Colonic mucosa (tissue), 4 donors: ENCODE results near the gene CTDSP1. TPM values are rescaled to one million over a fixed set of nuclear protein-coding genes. Genes with fewer than 3 reads are reported as not detected.

ENCODE experiments used
- DNase-seq: peaks from one replicate; pipeline ENCODE4 v3.0.0-alpha.2; 2020
- H3K27ac ChIP-seq: fragments of 200-600 bp; one replicate; pipeline ENCODE4 v1.8.0; 2021
- H3K27me3 ChIP-seq: fragments of 200-600 bp; one replicate; pipeline ENCODE4 v1.8.0; 2021
- H3K36me3 ChIP-seq: fragments of 200-600 bp; one replicate; pipeline ENCODE4 v1.8.0; 2021
- H3K4me1 ChIP-seq: fragments of 200-600 bp; one replicate; pipeline ENCODE4 v1.8.0; 2021; ENCODE audit warnings: mild to moderate bottlenecking
- H3K4me3 ChIP-seq: fragments of 200-600 bp; one replicate; pipeline ENCODE4 v1.8.0; 2021
- H3K9ac ChIP-seq, 2 donors: one replicate each; pipeline ENCODE4 v1.7.0; 2013; ENCODE audit warnings: control low read depth in 2 of 2, low read depth in 2 of 2, low read length in 2 of 2
- H3K9me3 ChIP-seq: fragments of 200-600 bp; one replicate; pipeline ENCODE4 v1.8.0; 2021
- intact Hi-C: fragments of 100-400 bp; cut with DNase I; formaldehyde crosslinking; loops from one replicate; pipeline ENCODE4 v1.14.1; 2022
- microRNA-seq: library from miRNA; unstranded; fragments of <30 nt; microRNA quantifications from one replicate; pipeline ENCODE4, GENCODE V29; 2019
- total RNA-seq, 2 donors: library from RNA; stranded (reverse); fragmentation: NEBNext Ultra II Directional in 1 of 2; extraction: Animal tissue kit (Norgen Biotek cat#: 25700) in 1 of 2; gene quantifications; one replicate each; pipeline ENCODE4 v1.2.1, GENCODE V29; 2021
- TF ChIP-seq, protein P1 (sequence below): fragments of 200-600 bp; IDR thresholded peaks from one replicate; pipeline ENCODE4 v1.8.0; 2022; ENCODE audit warnings: antibody characterized with exemption, mild to moderate bottlenecking
- donor health status: healthy.
- donor health status: DM: no; HTN: no; CAD: no.
- donor health status: DM: no; HTN: no; CAD: no.

Gene CTDSP1
- total RNA-seq, 2 donors from 2014 or later: 137 to 150 TPM

DNA sequence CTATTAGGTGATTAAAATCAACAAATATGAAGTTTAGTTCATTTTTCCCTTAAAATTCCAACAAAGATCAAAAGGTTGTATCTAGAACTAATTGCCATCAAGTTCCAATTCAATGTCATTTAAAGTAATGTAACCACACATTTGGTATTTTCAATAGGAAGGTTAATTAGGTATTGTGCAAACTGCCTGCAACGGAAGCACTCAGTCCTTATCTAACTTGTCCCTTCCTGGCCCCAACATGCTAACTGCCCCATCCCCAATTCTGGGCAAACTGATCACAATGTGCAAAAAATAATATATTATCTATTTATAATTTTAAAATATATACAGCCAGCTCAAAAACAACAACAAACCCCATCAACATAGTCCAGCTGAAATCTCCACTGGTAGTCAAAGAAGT, 52.4 kb downstream of the CTDSP1 start:
- Histone ChIP-seq H3K27me3 (no peaks in the 10 kb centered on the region), H3K4me3 (no peak overlapping the region), H3K9ac (no peak overlapping the region), H3K36me3 (peaks cover 6% of the 10 kb centered on the region), H3K4me1 (no peaks in the 10 kb centered on the region), H3K27ac (no peak overlapping the region), H3K9me3 (no peaks in the 10 kb centered on the region)
- TF ChIP-seq, protein P1, sequence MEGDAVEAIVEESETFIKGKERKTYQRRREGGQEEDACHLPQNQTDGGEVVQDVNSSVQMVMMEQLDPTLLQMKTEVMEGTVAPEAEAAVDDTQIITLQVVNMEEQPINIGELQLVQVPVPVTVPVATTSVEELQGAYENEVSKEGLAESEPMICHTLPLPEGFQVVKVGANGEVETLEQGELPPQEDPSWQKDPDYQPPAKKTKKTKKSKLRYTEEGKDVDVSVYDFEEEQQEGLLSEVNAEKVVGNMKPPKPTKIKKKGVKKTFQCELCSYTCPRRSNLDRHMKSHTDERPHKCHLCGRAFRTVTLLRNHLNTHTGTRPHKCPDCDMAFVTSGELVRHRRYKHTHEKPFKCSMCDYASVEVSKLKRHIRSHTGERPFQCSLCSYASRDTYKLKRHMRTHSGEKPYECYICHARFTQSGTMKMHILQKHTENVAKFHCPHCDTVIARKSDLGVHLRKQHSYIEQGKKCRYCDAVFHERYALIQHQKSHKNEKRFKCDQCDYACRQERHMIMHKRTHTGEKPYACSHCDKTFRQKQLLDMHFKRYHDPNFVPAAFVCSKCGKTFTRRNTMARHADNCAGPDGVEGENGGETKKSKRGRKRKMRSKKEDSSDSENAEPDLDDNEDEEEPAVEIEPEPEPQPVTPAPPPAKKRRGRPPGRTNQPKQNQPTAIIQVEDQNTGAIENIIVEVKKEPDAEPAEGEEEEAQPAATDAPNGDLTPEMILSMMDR: no peak
- no peak for DNase-seq
- intact Hi-C loops: no loop called here

Small RNAs within 50 kb of the gene (microRNA-seq; reads per million reads assigned to microRNA genes)
- 38,036 reads per million, percentile 97 among the genes with 10 or more reads in this experiment for gene MIR26B

Other genes starting within 250 kb of the CTDSP1 start
- gene CXCR1, start 232.9 kb upstream of the CTDSP1 start, total RNA-seq: under 1 TPM in 1 of 2 donors, not detected in 1; 0.13 TPM
- 100 to 1,000 TPM; 282 to 346 TPM for gene ARPC2, start 182.7 kb upstream of the CTDSP1 start, total RNA-seq
- gene GPBAR1, start 138.9 kb upstream of the CTDSP1 start, total RNA-seq: 1 to 10 TPM; 1.1 to 1.3 TPM
- gene AAMP, start 129.7 kb upstream of the CTDSP1 start, total RNA-seq: 100 to 1,000 TPM in 1 of 2 donors, 10 to 100 TPM in 1; 96.1 to 137 TPM
- 100 to 1,000 TPM; 109 to 136 TPM for gene PNKD, start 129.3 kb upstream of the CTDSP1 start, total RNA-seq
- gene TMBIM1, start 107.4 kb upstream of the CTDSP1 start, total RNA-seq: 100 to 1,000 TPM; 273 to 375 TPM
- not detected for gene CATIP, start 43.0 kb upstream of the CTDSP1 start, total RNA-seq
- 1 to 10 TPM; 1.1 to 1.8 TPM for gene SLC11A1, start 17.6 kb upstream of the CTDSP1 start, total RNA-seq
- gene VIL1, start 19.3 kb downstream of the CTDSP1 start, total RNA-seq: 100 to 1,000 TPM; 545 to 634 TPM
- 10 to 100 TPM; 13.1 to 13.4 TPM for gene USP37, start 168.5 kb downstream of the CTDSP1 start, total RNA-seq
- gene CNOT9, start 169.0 kb downstream of the CTDSP1 start, total RNA-seq: 10 to 100 TPM; 36.0 to 52.5 TPM
- gene PLCD4, start 208.0 kb downstream of the CTDSP1 start, total RNA-seq: 1 to 10 TPM in 1 of 2 donors, under 1 TPM in 1; 0.54 to 1.6 TPM